ENCODE results near the gene MS4A13.
"Not testable (repeated sequence)": the region's sequence is repeated elsewhere in the genome, so short reads cannot be mapped to it uniquely, and the experiment has no call there.

MS4A13 gene

GRCh38 chr11:60528934-60529333 lies 13.7 kb downstream of the MS4A13 start:
- no peaks in the 10 kb centered on the region for H3K27me3 ChIP-seq (ENCODE audit: control insufficient read depth in 5 of 5, insufficient read depth in 4 of 5, low read length in 5 of 5)
- no peaks in the 10 kb centered on the region for H3K4me1 ChIP-seq (ENCODE audit: control insufficient read depth in 5 of 5, insufficient read depth in 5 of 5, low read length in 5 of 5)
- no peaks in the 10 kb centered on the region for H3K9me3 ChIP-seq (ENCODE audit: control insufficient read depth in 5 of 5, low read length in 5 of 5)
- no peak overlapping the region for H3K27ac ChIP-seq (ENCODE audit: low read depth, low read length)
- H3K4me3 ChIP-seq (ENCODE audit: low read depth in 1 of 5, low read length in 5 of 5), result no peak overlapping the region
- H3K9ac ChIP-seq (ENCODE audit: low read length in 5 of 5), result no peak overlapping the region
- H3K36me3 ChIP-seq (ENCODE audit: control insufficient read depth in 5 of 5, insufficient read depth in 5 of 5, low read length in 5 of 5), result no peaks in the 10 kb centered on the region

- H3K4me3 ChIP-seq (ENCODE audit: low read depth in 1 of 5, low read length in 5 of 5), result no peak overlapping the region
- no peak overlapping the region for H3K27ac ChIP-seq (ENCODE audit: low read depth, low read length)
- H3K9me3 ChIP-seq (ENCODE audit: control insufficient read depth in 5 of 5, low read length in 5 of 5), result no peaks in the 10 kb centered on the region
- no peaks in the 10 kb centered on the region for H3K27me3 ChIP-seq (ENCODE audit: control insufficient read depth in 5 of 5, insufficient read depth in 4 of 5, low read length in 5 of 5)
- H3K36me3 ChIP-seq (ENCODE audit: control insufficient read depth in 5 of 5, insufficient read depth in 5 of 5, low read length in 5 of 5), result no peaks in the 10 kb centered on the region
- no peaks in the 10 kb centered on the region for H3K4me1 ChIP-seq (ENCODE audit: control insufficient read depth in 5 of 5, insufficient read depth in 5 of 5, low read length in 5 of 5)
- no peak overlapping the region for H3K9ac ChIP-seq (ENCODE audit: low read length in 5 of 5)
These were observed 15.4 kb downstream of the MS4A13 start for GRCh38 chr11:60530454-60531100.

- H3K4me1 ChIP-seq (ENCODE audit: control insufficient read depth in 5 of 5, insufficient read depth in 5 of 5, low read length in 5 of 5); H3K9me3 ChIP-seq (ENCODE audit: control insufficient read depth in 5 of 5, low read length in 5 of 5); H3K27ac ChIP-seq (ENCODE audit: low read depth, low read length); H3K36me3 ChIP-seq (ENCODE audit: control insufficient read depth in 5 of 5, insufficient read depth in 5 of 5, low read length in 5 of 5); H3K9ac ChIP-seq (ENCODE audit: low read length in 5 of 5); H3K27me3 ChIP-seq (ENCODE audit: control insufficient read depth in 5 of 5, insufficient read depth in 4 of 5, low read length in 5 of 5); H3K4me3 ChIP-seq (ENCODE audit: low read depth in 1 of 5, low read length in 5 of 5): not testable (repeated sequence)
These were observed 17.2 kb downstream of the MS4A13 start for GRCh38 chr11:60532383-60532782.

- not testable (repeated sequence) for H3K27ac ChIP-seq (ENCODE audit: low read depth, low read length); H3K4me3 ChIP-seq (ENCODE audit: low read depth in 1 of 5, low read length in 5 of 5)
These were observed 23.4 kb downstream of the MS4A13 start for GRCh38 chr11:60538627-60539026.

GRCh38 chr11:60544077-60544476 lies 28.9 kb downstream of the MS4A13 start:
- Histone ChIP-seq H3K27ac (ENCODE audit: low read depth, low read length) (no peak overlapping the region), H3K36me3 (ENCODE audit: control insufficient read depth in 5 of 5, insufficient read depth in 5 of 5, low read length in 5 of 5) (no peaks in the 10 kb centered on the region), H3K9me3 (ENCODE audit: control insufficient read depth in 5 of 5, low read length in 5 of 5) (no peaks in the 10 kb centered on the region), H3K9ac (ENCODE audit: low read length in 5 of 5) (no peak overlapping the region), H3K4me1 (ENCODE audit: control insufficient read depth in 5 of 5, insufficient read depth in 5 of 5, low read length in 5 of 5) (no peaks in the 10 kb centered on the region), H3K4me3 (ENCODE audit: low read depth in 1 of 5, low read length in 5 of 5) (no peak overlapping the region), H3K27me3 (ENCODE audit: control insufficient read depth in 5 of 5, insufficient read depth in 4 of 5, low read length in 5 of 5) (no peaks in the 10 kb centered on the region)

More at GRCh38 chr11:60538627-60539026, 23.4 kb downstream of the MS4A13 start:
- H3K27me3 ChIP-seq (ENCODE audit: control insufficient read depth in 5 of 5, insufficient read depth in 4 of 5, low read length in 5 of 5); H3K9me3 ChIP-seq (ENCODE audit: control insufficient read depth in 5 of 5, low read length in 5 of 5); H3K4me1 ChIP-seq (ENCODE audit: control insufficient read depth in 5 of 5, insufficient read depth in 5 of 5, low read length in 5 of 5); H3K9ac ChIP-seq (ENCODE audit: low read length in 5 of 5); H3K36me3 ChIP-seq (ENCODE audit: control insufficient read depth in 5 of 5, insufficient read depth in 5 of 5, low read length in 5 of 5): not testable (repeated sequence)

GRCh38 chr11:60561254-60561653 lies 46.1 kb downstream of the MS4A13 start:
- no peaks in the 10 kb centered on the region for H3K4me1 ChIP-seq (ENCODE audit: control insufficient read depth in 5 of 5, insufficient read depth in 5 of 5, low read length in 5 of 5)
- no peak overlapping the region for H3K9ac ChIP-seq (ENCODE audit: low read length in 5 of 5)
- peaks cover 6 to 27% (median 17%) of the 10 kb centered on the region in 5 donors for H3K9me3 ChIP-seq (ENCODE audit: control insufficient read depth in 5 of 5, low read length in 5 of 5)
- no peaks in the 10 kb centered on the region for H3K36me3 ChIP-seq (ENCODE audit: control insufficient read depth in 5 of 5, insufficient read depth in 5 of 5, low read length in 5 of 5)
- no peaks in the 10 kb centered on the region for H3K27me3 ChIP-seq (ENCODE audit: control insufficient read depth in 5 of 5, insufficient read depth in 4 of 5, low read length in 5 of 5)
- no peak overlapping the region for H3K27ac ChIP-seq (ENCODE audit: low read depth, low read length)
- no peak overlapping the region for H3K4me3 ChIP-seq (ENCODE audit: low read depth in 1 of 5, low read length in 5 of 5)

- no peak overlapping the region for H3K4me3 ChIP-seq (ENCODE audit: low read depth in 1 of 5, low read length in 5 of 5)
- peaks cover 6 to 25% (median 14%) of the 10 kb centered on the region in 5 donors for H3K9me3 ChIP-seq (ENCODE audit: control insufficient read depth in 5 of 5, low read length in 5 of 5)
- H3K36me3 ChIP-seq (ENCODE audit: control insufficient read depth in 5 of 5, insufficient read depth in 5 of 5, low read length in 5 of 5), result no peaks in the 10 kb centered on the region
- no peak overlapping the region for H3K27ac ChIP-seq (ENCODE audit: low read depth, low read length)
- H3K9ac ChIP-seq (ENCODE audit: low read length in 5 of 5), result no peak overlapping the region
- H3K4me1 ChIP-seq (ENCODE audit: control insufficient read depth in 5 of 5, insufficient read depth in 5 of 5, low read length in 5 of 5), result no peaks in the 10 kb centered on the region
- no peaks in the 10 kb centered on the region for H3K27me3 ChIP-seq (ENCODE audit: control insufficient read depth in 5 of 5, insufficient read depth in 4 of 5, low read length in 5 of 5)
These were observed 48.5 kb downstream of the MS4A13 start for GRCh38 chr11:60563553-60564235.

GRCh38 chr11:60566776-60567175 lies 51.6 kb downstream of the MS4A13 start:
- H3K36me3 ChIP-seq (ENCODE audit: control insufficient read depth in 5 of 5, insufficient read depth in 5 of 5, low read length in 5 of 5), result no peaks in the 10 kb centered on the region
- H3K27ac ChIP-seq (ENCODE audit: low read depth, low read length), result no peak overlapping the region
- peaks cover 0 to 5% (median 2%) of the 10 kb centered on the region in 5 donors for H3K9me3 ChIP-seq (ENCODE audit: control insufficient read depth in 5 of 5, low read length in 5 of 5)
- no peaks in the 10 kb centered on the region for H3K27me3 ChIP-seq (ENCODE audit: control insufficient read depth in 5 of 5, insufficient read depth in 4 of 5, low read length in 5 of 5)
- H3K9ac ChIP-seq (ENCODE audit: low read length in 5 of 5), result no peak overlapping the region
- H3K4me3 ChIP-seq (ENCODE audit: low read depth in 1 of 5, low read length in 5 of 5), result no peak overlapping the region
- no peaks in the 10 kb centered on the region for H3K4me1 ChIP-seq (ENCODE audit: control insufficient read depth in 5 of 5, insufficient read depth in 5 of 5, low read length in 5 of 5)

GRCh38 chr11:60570970-60571369 lies 55.8 kb downstream of the MS4A13 start:
- Histone ChIP-seq H3K4me3 (ENCODE audit: low read depth in 1 of 5, low read length in 5 of 5) (no peak overlapping the region), H3K4me1 (ENCODE audit: control insufficient read depth in 5 of 5, insufficient read depth in 5 of 5, low read length in 5 of 5) (no peaks in the 10 kb centered on the region), H3K27ac (ENCODE audit: low read depth, low read length) (no peak overlapping the region), H3K9ac (ENCODE audit: low read length in 5 of 5) (no peak overlapping the region), H3K27me3 (ENCODE audit: control insufficient read depth in 5 of 5, insufficient read depth in 4 of 5, low read length in 5 of 5) (no peaks in the 10 kb centered on the region), H3K36me3 (ENCODE audit: control insufficient read depth in 5 of 5, insufficient read depth in 5 of 5, low read length in 5 of 5) (no peaks in the 10 kb centered on the region), H3K9me3 (ENCODE audit: control insufficient read depth in 5 of 5, low read length in 5 of 5) (no peaks in the 10 kb centered on the region)

GRCh38 chr11:60589611-60590010 lies 74.4 kb downstream of the MS4A13 start:
- H3K27ac ChIP-seq (ENCODE audit: low read depth, low read length), result no peak overlapping the region
- no peak overlapping the region for H3K9ac ChIP-seq (ENCODE audit: low read length in 5 of 5)
- peaks cover 0 to 8% (median 6%) of the 10 kb centered on the region in 5 donors for H3K9me3 ChIP-seq (ENCODE audit: control insufficient read depth in 5 of 5, low read length in 5 of 5)
- no peak overlapping the region for H3K4me3 ChIP-seq (ENCODE audit: low read depth in 1 of 5, low read length in 5 of 5)
- no peaks in the 10 kb centered on the region for H3K27me3 ChIP-seq (ENCODE audit: control insufficient read depth in 5 of 5, insufficient read depth in 4 of 5, low read length in 5 of 5)
- no peaks in the 10 kb centered on the region for H3K36me3 ChIP-seq (ENCODE audit: control insufficient read depth in 5 of 5, insufficient read depth in 5 of 5, low read length in 5 of 5)
- no peaks in the 10 kb centered on the region for H3K4me1 ChIP-seq (ENCODE audit: control insufficient read depth in 5 of 5, insufficient read depth in 5 of 5, low read length in 5 of 5)
